Natural killer cell (primary cell): ENCODE data around the gene CAPN10. TPM values are rescaled to one million over a fixed set of nuclear protein-coding genes. Genes with fewer than 3 reads are reported as not detected.

Experiments used
- ATAC-seq, 3 donors: fragments of 150-1000 bp in 2 of 3; fragments of 200-7000 bp in 1 of 3; cut with Tn5 transposase; 1 replicate in 1 of 3; 2 replicates in 2 of 3; pipeline ENCODE4 v1.10.0; 2021; ENCODE audit warnings: mild to moderate bottlenecking in 2 of 3, moderate library complexity in 2 of 3
- DNase-seq, 2 donors: peaks; one replicate each; pipeline versions ENCODE4 v3.0.0 to v3.0.0-alpha.2; 2013 to 2021; ENCODE audit warnings: mixed read lengths in 1 of 2
- H3K27ac ChIP-seq: one replicate; pipeline ENCODE4 v1.5.1; 2013; ENCODE audit warnings: mild to moderate bottlenecking, low read length
- H3K27me3 ChIP-seq: one replicate; pipeline ENCODE4 v1.6.1; 2013; ENCODE audit warnings: low read length; ENCODE audit not compliant: control insufficient read depth, insufficient read depth
- H3K36me3 ChIP-seq: one replicate; pipeline ENCODE4 v1.6.1; 2013; ENCODE audit warnings: low read length; ENCODE audit not compliant: control insufficient read depth, insufficient read depth
- H3K4me1 ChIP-seq: one replicate; pipeline ENCODE4 v1.6.1; 2013; ENCODE audit warnings: low read length; ENCODE audit not compliant: control insufficient read depth, insufficient read depth
- H3K4me3 ChIP-seq: one replicate; pipeline ENCODE4 v1.5.1; 2013; ENCODE audit warnings: low read length
- H3K9me3 ChIP-seq: one replicate; pipeline ENCODE4 v1.6.1; 2013; ENCODE audit warnings: low read length; ENCODE audit not compliant: control insufficient read depth, insufficient read depth
- H3K27ac Mint-ChIP-seq, 2 donors: one replicate each; pipeline ENCODE4 v1.8.0; 2022; ENCODE audit warnings: mild to moderate bottlenecking in 2 of 2, mixed read lengths in 2 of 2, moderate library complexity in 1 of 2
- H3K27me3 Mint-ChIP-seq, 2 donors: one replicate each; pipeline ENCODE4 v1.8.0; 2022; ENCODE audit warnings: low read depth in 2 of 2, mixed read lengths in 2 of 2
- H3K36me3 Mint-ChIP-seq: one replicate; pipeline ENCODE4 v1.8.0; 2022; ENCODE audit warnings: mixed read lengths
- H3K4me1 Mint-ChIP-seq, 2 donors: one replicate each; pipeline ENCODE4 v1.8.0; 2022; ENCODE audit warnings: mixed read lengths in 2 of 2
- H3K4me3 Mint-ChIP-seq: one replicate; pipeline ENCODE4 v1.8.0; 2022; ENCODE audit warnings: mild to moderate bottlenecking, moderate library complexity, mixed read lengths
- H3K9me3 Mint-ChIP-seq, 2 donors: one replicate each; pipeline ENCODE4 v1.8.0; 2022; ENCODE audit warnings: mixed read lengths in 2 of 2
- CTCF ChIP-seq: fragments of 200-600 bp; IDR thresholded peaks from one replicate; pipeline ENCODE4 v1.8.0; 2022; ENCODE audit warnings: antibody characterized with exemption
- whole genome bisulfite sequencing: methylation state at CpG from one replicate; pipeline ENCODE4 v1.1.7; 2013; ENCODE audit warnings: missing lambda C conversion rate; ENCODE audit not compliant: insufficient coverage; 5-methylcytosine and 5-hydroxymethylcytosine counted together
- intact Hi-C: fragments of 100-400 bp; cut with micrococcal nuclease; formaldehyde crosslinking; loops from one replicate; pipeline ENCODE4 v1.14.2; 2022
- total RNA-seq, 4 donors: library from RNA; stranded (reverse); fragments of 120-200 nt in 1 of 4; gene quantifications; one replicate each; pipeline versions ENCODE4 v1.2.3 to v1.2.4, GENCODE V29; 2013 to 2022

The CAPN10 gene
- total RNA-seq, 3 donors from 2014 or later (not counting 1 experiment from before 2014, with no cell fraction given), result 69.3 to 95.1 (median 91.0) TPM

- Histone ChIP-seq H3K9me3 (no peaks in the 10 kb centered on the region), H3K4me1 (peaks cover 6% of the 10 kb centered on the region), H3K27ac (no peak overlapping the region), H3K36me3 (no peaks in the 10 kb centered on the region), H3K4me3 (no peak overlapping the region), H3K27me3 (no peaks in the 10 kb centered on the region)
- H3K27ac Mint-ChIP-seq, result no peak overlapping the region
- DNase-seq (peak in 1 of 2 donors; percentile 2), ATAC-seq (no peak)
- no peaks in the 10 kb centered on the region for H3K9me3 Mint-ChIP-seq
- peaks cover 5 to 15% of the 10 kb centered on the region in 2 donors for H3K4me1 Mint-ChIP-seq
- no peak for TF ChIP-seq CTCF
- peaks cover 16 to 20% of the 10 kb centered on the region in 2 donors for H3K27me3 Mint-ChIP-seq
- no peaks in the 10 kb centered on the region for H3K36me3 Mint-ChIP-seq
- no peak overlapping the region for H3K4me3 Mint-ChIP-seq
- 82% methylated on average over 30 of the region's 30 CpGs for WGBS
- intact Hi-C loops, result no loop called here
These were observed 60.5 kb downstream of the CAPN10 start for GRCh38 chr2:240646900-240647502.

DNA sequence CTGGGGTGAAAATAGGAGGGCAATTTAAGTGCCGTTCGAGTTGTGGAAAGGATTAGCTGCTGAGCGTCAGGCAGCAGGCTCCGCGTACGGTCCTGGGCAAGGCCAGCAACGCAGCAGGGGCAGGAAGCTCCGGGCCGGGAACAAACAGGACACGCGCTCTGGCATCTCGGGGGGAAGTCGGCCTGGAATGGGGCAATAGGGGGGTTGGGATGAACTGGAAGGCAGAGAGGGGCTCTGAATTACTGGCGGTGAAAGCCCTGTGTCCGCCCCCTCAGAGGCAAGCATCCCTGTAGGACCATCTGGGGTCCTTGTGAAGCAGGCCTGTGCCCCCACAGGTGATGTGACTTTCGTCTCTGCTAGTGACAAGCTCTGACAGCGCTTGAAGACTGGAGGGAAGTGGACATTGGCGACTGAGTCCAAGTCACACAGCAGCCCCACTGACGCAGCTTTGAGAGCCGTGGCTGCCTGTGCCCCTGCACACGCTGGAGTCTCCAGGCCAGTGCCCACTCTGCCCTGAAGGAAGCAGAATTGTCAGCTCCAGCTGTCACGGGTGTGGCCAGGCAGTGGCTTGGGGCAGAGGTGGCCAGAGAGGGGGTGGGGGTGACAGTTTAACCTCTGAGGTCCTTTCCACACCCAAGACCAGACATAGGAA is 61.1 kb downstream of the CAPN10 start:
- no peaks in the 10 kb centered on the region for H3K36me3 Mint-ChIP-seq
- no peaks in the 10 kb centered on the region for H3K9me3 Mint-ChIP-seq
- no peak overlapping the region for H3K27ac ChIP-seq
- intact Hi-C loops, result no loop called here
- no peak overlapping the region for H3K27ac Mint-ChIP-seq
- no peaks in the 10 kb centered on the region for H3K9me3 ChIP-seq
- peaks cover 19 to 20% of the 10 kb centered on the region in 2 donors for H3K27me3 Mint-ChIP-seq
- WGBS, result 72% methylated on average over 22 of the region's 22 CpGs
- H3K4me3 Mint-ChIP-seq, result no peak overlapping the region
- peaks cover 5 to 15% of the 10 kb centered on the region in 2 donors for H3K4me1 Mint-ChIP-seq
- no peak overlapping the region for H3K4me3 ChIP-seq
- H3K4me1 ChIP-seq, result peaks cover 6% of the 10 kb centered on the region
- no peaks in the 10 kb centered on the region for H3K36me3 ChIP-seq
- no peak for ATAC-seq
- peak in 1 of 2 donors; percentile 2 for DNase-seq
- no peaks in the 10 kb centered on the region for H3K27me3 ChIP-seq
- TF ChIP-seq CTCF, result no peak

DNA sequence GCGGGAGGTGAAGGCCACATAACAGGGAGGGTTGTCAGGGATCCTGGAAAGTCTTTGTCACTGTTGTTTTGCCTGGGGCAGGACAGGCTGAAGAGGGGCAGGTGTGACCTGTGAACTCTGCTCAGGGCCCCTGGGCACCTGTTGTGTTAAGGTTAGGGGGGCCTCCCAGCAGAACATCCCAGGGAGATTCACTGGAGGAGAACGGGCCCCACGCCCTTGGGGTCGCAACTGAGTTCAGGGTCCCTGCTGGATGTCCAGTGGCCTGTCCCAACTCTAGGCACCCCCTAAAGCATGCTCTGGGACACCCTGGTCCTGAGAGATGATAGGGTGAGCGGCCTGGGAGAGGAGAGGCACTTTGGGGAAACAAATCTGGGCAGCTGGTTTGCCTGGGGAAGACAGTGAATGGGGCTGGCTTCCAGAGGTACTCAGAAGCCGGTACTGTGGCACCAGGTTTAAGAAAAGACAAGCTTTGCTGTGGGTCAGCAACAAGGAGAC is 61.7 kb downstream of the CAPN10 start:
- H3K9me3 Mint-ChIP-seq, result no peaks in the 10 kb centered on the region
- TF ChIP-seq CTCF, result no peak
- no peak overlapping the region for H3K4me3 Mint-ChIP-seq
- ATAC-seq, result no peak
- DNase-seq, result no peak
- no peaks in the 10 kb centered on the region for H3K9me3 ChIP-seq
- peaks cover 5 to 15% of the 10 kb centered on the region in 2 donors for H3K4me1 Mint-ChIP-seq
- no peak overlapping the region for H3K4me3 ChIP-seq
- H3K36me3 Mint-ChIP-seq, result no peaks in the 10 kb centered on the region
- intact Hi-C loops, result no loop called here
- peaks cover 20% of the 10 kb centered on the region in 2 donors for H3K27me3 Mint-ChIP-seq
- no peak overlapping the region for H3K27ac ChIP-seq
- no peak overlapping the region for H3K27ac Mint-ChIP-seq
- H3K4me1 ChIP-seq, result peaks cover 6% of the 10 kb centered on the region
- WGBS, result 78% methylated on average over 6 of the region's 6 CpGs
- no peaks in the 10 kb centered on the region for H3K27me3 ChIP-seq
- no peaks in the 10 kb centered on the region for H3K36me3 ChIP-seq

Other genes starting within 250 kb of the CAPN10 start
- 1 to 10 TPM in 1 of 3 donors, under 1 TPM in 2; 0.79 to 1.4 (median 0.94) TPM for gene GPC1, start 151.1 kb upstream of the CAPN10 start, total RNA-seq
- gene ANKMY1, start 28.7 kb upstream of the CAPN10 start, total RNA-seq, result 10 to 100 TPM; 43.8 to 51.5 (median 46.6) TPM
- gene DUSP28, start 26.4 kb upstream of the CAPN10 start, total RNA-seq, result 10 to 100 TPM; 13.5 to 25.2 (median 18.5) TPM
- 100 to 1,000 TPM; 145 to 167 (median 164) TPM for gene RNPEPL1, start 18.2 kb upstream of the CAPN10 start, total RNA-seq
- gene GPR35, start 38.7 kb downstream of the CAPN10 start, total RNA-seq, result 10 to 100 TPM; 10.6 to 19.7 (median 15.7) TPM
- gene AQP12B, start 96.2 kb downstream of the CAPN10 start, total RNA-seq, result not detected
- not detected for gene AQP12A, start 105.1 kb downstream of the CAPN10 start, total RNA-seq
- under 1 TPM in 1 of 3 donors, not detected in 2; 0.09 TPM for gene KIF1A, start 233.5 kb downstream of the CAPN10 start, total RNA-seq